IMR-90 (cell line): Measurements from ENCODE around the gene JKAMP. TPM values are rescaled to one million over a fixed set of nuclear protein-coding genes. Genes with fewer than 3 reads are reported as not detected.

Source experiments
- ATAC-seq: fragments of 200-7000 bp; cut with Tn5 transposase; 2 replicates; pipeline ENCODE4 v1.9.1; 2020; ENCODE audit warnings: low read depth, mild to moderate bottlenecking, moderate library complexity
- BruUV-seq: library from RNA; stranded (reverse); fragments of 400-500 nt; replicated peaks from 2 replicates; lab custom pipeline; 2021; lab: Mats Ljungman, UMichigan
- CTCF ChIA-PET: fragments of 300-600 bp; formaldehyde crosslinking; extraction: SDS; loops from one replicate; lab custom pipeline; 2021; ENCODE audit warnings: antibody characterized with exemption; lab: Yijun Ruan, JAX
- POLR2A ChIA-PET: fragments of 300-600 bp; sonication (Branson Sonifier 250); formaldehyde crosslinking; loops from one replicate; lab custom pipeline; 2022; ENCODE audit warnings: antibody characterized with exemption; ENCODE audit not compliant: unreplicated experiment; lab: Charles Lee
- DNase-seq: peaks from one replicate; pipeline ENCODE4 v3.0.0; 2013
- H2AFZ ChIP-seq: replicated peaks from 2 replicates; pipeline ENCODE3; 2013; ENCODE audit warnings: low read length, mild to moderate bottlenecking; ENCODE audit not compliant: poor library complexity
- H2AK5ac ChIP-seq: 2 replicates; pipeline ENCODE4 v1.6.1; 2013; ENCODE audit warnings: low read depth, low read length, inconsistent platforms
- H2AK9ac ChIP-seq: replicated peaks from 2 replicates; pipeline ENCODE3; 2013; ENCODE audit warnings: mild to moderate bottlenecking, low read depth, low read length, moderate library complexity; ENCODE audit not compliant: poor library complexity
- H2BK120ac ChIP-seq: 2 replicates; pipeline ENCODE4 v1.6.1; 2013; ENCODE audit warnings: low read depth, low read length, inconsistent platforms
- H2BK15ac ChIP-seq: 3 replicates; pipeline ENCODE4 v1.6.1; 2013; ENCODE audit warnings: low read depth, low read length, inconsistent platforms
- H2BK20ac ChIP-seq: 2 replicates; pipeline ENCODE4 v1.6.1; 2013; ENCODE audit warnings: low read depth, mild to moderate bottlenecking, inconsistent platforms, low read length, moderate library complexity
- H2BK5ac ChIP-seq: 2 replicates; pipeline ENCODE4 v1.6.1; 2013; ENCODE audit warnings: mild to moderate bottlenecking, low read depth, low read length, inconsistent platforms; ENCODE audit not compliant: poor library complexity, severe bottlenecking
- H3K14ac ChIP-seq: replicated peaks from 2 replicates; pipeline ENCODE4 v1.6.1; 2013; ENCODE audit warnings: low read depth, low read length, inconsistent platforms
- H3K18ac ChIP-seq: 2 replicates; pipeline ENCODE4 v1.6.1; 2013; ENCODE audit warnings: low read depth, low read length, control low read depth
- H3K23ac ChIP-seq: 2 replicates; pipeline ENCODE4 v1.6.1; 2013; ENCODE audit warnings: low read depth, low read length, inconsistent platforms
- H3K27ac ChIP-seq: 2 replicates; pipeline ENCODE4 v1.5.1; 2013; ENCODE audit warnings: mild to moderate bottlenecking, control low read depth, low read length; ENCODE audit not compliant: insufficient read depth
- H3K27me3 ChIP-seq: 2 replicates; pipeline ENCODE4 v1.6.1; 2013; ENCODE audit warnings: low read length; ENCODE audit not compliant: control insufficient read depth, insufficient read depth
- H3K36me3 ChIP-seq: 2 replicates; pipeline ENCODE4 v1.6.1; 2013; ENCODE audit warnings: low read length, mixed read lengths; ENCODE audit not compliant: control insufficient read depth, insufficient read depth
- H3K4ac ChIP-seq: 2 replicates; pipeline ENCODE4 v1.6.1; 2013; ENCODE audit warnings: low read depth, low read length, inconsistent platforms
- H3K4me1 ChIP-seq: 2 replicates; pipeline ENCODE4 v1.6.1; 2013; ENCODE audit warnings: low read length, mixed read lengths; ENCODE audit not compliant: control insufficient read depth, insufficient read depth
- H3K4me2 ChIP-seq: 2 replicates; pipeline ENCODE4 v1.6.1; 2013; ENCODE audit warnings: low read depth, mild to moderate bottlenecking, control low read depth, low read length, moderate library complexity
- H3K4me3 ChIP-seq: 2 replicates; pipeline ENCODE4 v1.5.1; 2013; ENCODE audit warnings: low read depth, mild to moderate bottlenecking, control low read depth, low read length, moderate library complexity; ENCODE audit not compliant: insufficient read depth
- H3K56ac ChIP-seq: 2 replicates; pipeline ENCODE4 v1.6.1; 2013; ENCODE audit warnings: low read length, inconsistent platforms; ENCODE audit not compliant: insufficient read depth; ENCODE audit errors: extremely low read depth
- H3K79me1 ChIP-seq, 2 experiments: 2 replicates each; pipeline ENCODE4 v1.6.1; 2013; ENCODE audit warnings: low read length in 2 of 2, inconsistent platforms in 1 of 2, low read depth in 1 of 2
- H3K9ac ChIP-seq: 2 replicates; pipeline ENCODE4 v1.6.1; 2013; ENCODE audit warnings: low read depth, low read length, control low read depth
- H3K9me1 ChIP-seq: 2 replicates; pipeline ENCODE4 v1.6.1; 2013; ENCODE audit warnings: low read length, inconsistent platforms; ENCODE audit not compliant: insufficient read depth
- H3K9me3 ChIP-seq: 2 replicates; pipeline ENCODE4 v1.6.1; 2013; ENCODE audit warnings: low read length; ENCODE audit not compliant: control insufficient read depth, insufficient read depth
- H4K20me1 ChIP-seq: 2 replicates; pipeline ENCODE4 v1.6.1; 2013; ENCODE audit warnings: low read length, inconsistent platforms; ENCODE audit not compliant: insufficient read depth
- H4K5ac ChIP-seq: 2 replicates; pipeline ENCODE4 v1.6.1; 2013; ENCODE audit warnings: mild to moderate bottlenecking, low read depth, low read length, control low read depth
- H4K8ac ChIP-seq, 2 experiments: 2 replicates each; pipeline ENCODE4 v1.6.1; 2013; ENCODE audit warnings: low read depth in 2 of 2, low read length in 2 of 2, control low read depth in 1 of 2, inconsistent platforms in 1 of 2
- H4K91ac ChIP-seq: 2 replicates; pipeline ENCODE4 v1.6.1; 2013; ENCODE audit warnings: low read depth, low read length, inconsistent platforms; ENCODE audit not compliant: insufficient read depth
- CEBPB ChIP-seq: IDR thresholded peaks from 2 replicates; pipeline ENCODE4 v1.6.1; 2012; ENCODE audit warnings: low read depth, low read length, improper control_type of control experiment
- CTCF ChIP-seq: conservative IDR thresholded peaks from 2 replicates; pipeline ENCODE4 v1.5.1; 2012; ENCODE audit warnings: mild to moderate bottlenecking, low read depth, low read length, improper control_type of control experiment
- FOS ChIP-seq: fragments of 150-350 bp; IDR thresholded peaks from 2 replicates; pipeline ENCODE4 v1.6.1; 2016; ENCODE audit warnings: low read depth, low read length
- MAFK ChIP-seq: IDR thresholded peaks from 2 replicates; pipeline ENCODE4 v1.6.1; 2012; ENCODE audit warnings: low read depth, low read length, improper control_type of control experiment
- MAZ ChIP-seq: IDR thresholded peaks from 2 replicates; pipeline ENCODE4 v1.6.1; 2012; ENCODE audit warnings: low read depth, mild to moderate bottlenecking, low read length, improper control_type of control experiment, moderate library complexity, borderline replicate concordance
- MXI1 ChIP-seq: IDR thresholded peaks from 2 replicates; pipeline ENCODE4 v1.6.1; 2012; ENCODE audit warnings: low read depth, mild to moderate bottlenecking, low read length, moderate library complexity, borderline replicate concordance
- RAD21 ChIP-seq: IDR thresholded peaks from 2 replicates; pipeline ENCODE4 v1.6.1; 2012; ENCODE audit warnings: low read length, improper control_type of control experiment
- RCOR1 ChIP-seq: IDR thresholded peaks from 2 replicates; pipeline ENCODE4 v1.6.1; 2012; ENCODE audit warnings: mild to moderate bottlenecking, low read length, improper control_type of control experiment; ENCODE audit not compliant: insufficient replicate concordance
- RFX5 ChIP-seq: IDR thresholded peaks from 2 replicates; pipeline ENCODE4 v1.8.0; 2012; ENCODE audit warnings: low read depth, mild to moderate bottlenecking, low read length, moderate library complexity
- SMC3 ChIP-seq: fragments of 150-350 bp; IDR thresholded peaks from 2 replicates; pipeline ENCODE4 v1.6.1; 2016; ENCODE audit warnings: low read depth, mild to moderate bottlenecking, antibody characterized with exemption, low read length, moderate library complexity
- whole genome bisulfite sequencing, 2 experiments: methylation state at CpG; one replicate each; pipeline versions ENCODE4 v1.1.5 to v1.1.7; 2013; ENCODE audit warnings: missing lambda C conversion rate in 2 of 2; ENCODE audit not compliant: insufficient read length in 1 of 2; ENCODE audit errors: extremely low coverage in 2 of 2; 5-methylcytosine and 5-hydroxymethylcytosine counted together
- dilution Hi-C: fragments of 300-500 bp; cut with HindIII; formaldehyde crosslinking; loops from one replicate; pipeline ENCODE4 v1.14.3; 2018; ENCODE audit warnings: low sequenced_read_pairs; ENCODE audit not compliant: unreplicated experiment
- in situ Hi-C: fragments of 300-500 bp; cut with MboI; formaldehyde crosslinking; loops from 3 replicates; pipeline ENCODE4 v1.14.3; 2019; ENCODE audit warnings: low sequenced_read_pairs, inconsistent platforms, mixed read lengths
- intact Hi-C: fragments of 100-400 bp; cut with micrococcal nuclease; formaldehyde crosslinking; loops from 2 replicates; pipeline ENCODE4 v1.10.0; 2022
- polyA plus RNA-seq, 3 experiments: library from polyadenylated mRNA; depleted of rRNA; stranded (reverse); fragments of >200 nt; gene quantifications; 2 replicates each; pipeline ENCODE4 v1.2.3, GENCODE V29; 2012; ENCODE audit warnings: low replicate concordance in 1 of 3
- total RNA-seq: library from RNA; depleted of rRNA; stranded (reverse); fragments of >200 nt; gene quantifications from 2 replicates; pipeline ENCODE4 v1.2.3, GENCODE V29; 2012
- TF ChIP-seq, protein P1 (sequence below): fragments of 150-350 bp; IDR thresholded peaks from 2 replicates; pipeline ENCODE4 v1.6.1; 2016; ENCODE audit warnings: low read depth, mild to moderate bottlenecking, low read length, moderate library complexity, borderline replicate concordance

JKAMP gene
- total and polyA plus RNA-seq, 2 of the 4 experiments (the other 2 are of a cell fraction), result 62.2 to 101 TPM

- ChIA-PET POLR2A (no interaction called here), CTCF (interaction anchor here (1.0 kb wide), 1 partner anchor 14 kb away, joined by 3 read pairs; no protein-coding TSS in a partner anchor)
- H3K79me1 ChIP-seq, result no peaks in the 10 kb centered on the region
- in situ Hi-C loops, result no loop called here
- ATAC-seq (no peak), DNase-seq (no peak)
- no peak for TF ChIP-seq CTCF
- no peak for TF ChIP-seq RFX5
- no peak for TF ChIP-seq MAFK
- no peak for TF ChIP-seq CEBPB
- TF ChIP-seq, protein P1, sequence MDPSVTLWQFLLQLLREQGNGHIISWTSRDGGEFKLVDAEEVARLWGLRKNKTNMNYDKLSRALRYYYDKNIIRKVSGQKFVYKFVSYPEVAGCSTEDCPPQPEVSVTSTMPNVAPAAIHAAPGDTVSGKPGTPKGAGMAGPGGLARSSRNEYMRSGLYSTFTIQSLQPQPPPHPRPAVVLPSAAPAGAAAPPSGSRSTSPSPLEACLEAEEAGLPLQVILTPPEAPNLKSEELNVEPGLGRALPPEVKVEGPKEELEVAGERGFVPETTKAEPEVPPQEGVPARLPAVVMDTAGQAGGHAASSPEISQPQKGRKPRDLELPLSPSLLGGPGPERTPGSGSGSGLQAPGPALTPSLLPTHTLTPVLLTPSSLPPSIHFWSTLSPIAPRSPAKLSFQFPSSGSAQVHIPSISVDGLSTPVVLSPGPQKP, result no peak
- TF ChIP-seq RCOR1, result no peak
- no peak for TF ChIP-seq MAZ
- no peak for TF ChIP-seq FOS
- no peak for TF ChIP-seq MXI1
- no peak for TF ChIP-seq SMC3
- TF ChIP-seq RAD21, result no peak
- H4K20me1 ChIP-seq, result no peaks in the 10 kb centered on the region
- H3K18ac ChIP-seq, result no peak overlapping the region
- no peaks in the 10 kb centered on the region for H3K36me3 ChIP-seq
- H2AK5ac ChIP-seq, result no peak overlapping the region
- no peak overlapping the region for H2AFZ ChIP-seq
- no peak overlapping the region for H4K91ac ChIP-seq
- H3K56ac ChIP-seq, result no peak overlapping the region
- no CpG with 5 or more reads among the region's 2 CpGs for WGBS, 2 experiments
- no peak overlapping the region for H2BK5ac ChIP-seq
- no peak overlapping the region for H4K8ac ChIP-seq
- H3K14ac ChIP-seq, result no peak overlapping the region
- no peak overlapping the region for H2BK120ac ChIP-seq
- no peaks in the 10 kb centered on the region for H3K27me3 ChIP-seq
- H2BK15ac ChIP-seq, result no peak overlapping the region
- H2BK20ac ChIP-seq, result no peak overlapping the region
- no peak overlapping the region for H2AK9ac ChIP-seq
- H3K4me1 ChIP-seq, result no peaks in the 10 kb centered on the region
- dilution Hi-C loops, result no loop called here
- H3K9me1 ChIP-seq, result no peaks in the 10 kb centered on the region
- H3K9me3 ChIP-seq, result no peaks in the 10 kb centered on the region
- no peak overlapping the region for H4K5ac ChIP-seq
- no peak overlapping the region for H3K27ac ChIP-seq
- no peak overlapping the region for H3K4me2 ChIP-seq
- no TSS peak for BruUV-seq
- no peak overlapping the region for H3K9ac ChIP-seq
- no peak overlapping the region for H3K4me3 ChIP-seq
- no peak overlapping the region for H3K4ac ChIP-seq
- no peak overlapping the region for H3K23ac ChIP-seq
- intact Hi-C loops, result no loop called here
Measured at GRCh38 chr14:59547310-59547709, 63.0 kb downstream of the JKAMP start.
